Measurements from ENCODE around the gene WIPF1. TPM values are rescaled to one million over a fixed set of nuclear protein-coding genes. Genes with fewer than 3 reads are reported as not detected.

Gene WIPF1
- total and polyA plus RNA-seq, 10 donors, result 74.9 to 265 (median 175) TPM

DNA sequence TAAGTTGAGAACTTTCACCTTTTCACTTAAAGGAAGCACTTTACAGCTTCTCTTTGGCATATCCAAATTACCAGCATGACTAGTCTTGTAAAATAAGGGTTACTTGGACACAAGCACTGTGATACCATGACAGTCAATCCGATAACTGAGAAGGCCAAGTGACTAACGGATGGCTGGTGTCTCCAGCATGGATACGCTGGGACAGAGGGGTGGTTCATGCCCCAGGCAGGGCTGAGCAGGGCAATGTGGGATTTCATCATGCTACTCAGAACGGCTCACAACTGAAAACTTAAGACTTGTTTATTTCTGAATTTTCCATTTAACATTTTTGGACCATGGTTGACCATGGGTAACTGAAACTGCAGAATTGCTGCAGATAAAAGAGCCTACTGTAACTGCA is 67.7 kb downstream of the WIPF1 start:
- no peaks in the 10 kb centered on the region for H3K36me3 ChIP-seq
- H3K4me1 ChIP-seq, result peaks cover 0 to 6% (median 0%) of the 10 kb centered on the region in 6 donors
- intact Hi-C loops (cut with DNase I; ENCODE audit: low total_unique reads), result no loop called here
- H3K9me3 ChIP-seq, result peaks cover 0 to 9% (median 3%) of the 10 kb centered on the region in 8 donors
- H3K27ac ChIP-seq, result no peak overlapping the region
- WGBS, 5 donors, result 83 to 89% (median 89%) methylated on average over 4 of the region's 4 CpGs
- H3K4me3 ChIP-seq, result no peak overlapping the region
- no peaks in the 10 kb centered on the region for H3K27me3 ChIP-seq (replicated peaks in 1 of 7)
- DNase-seq, result no peak
- TF ChIP-seq CTCF (IDR thresholded peaks at IDR 0.05 in 8 of 11, conservative IDR thresholded peaks at IDR 0.05 in 3 of 11), result no peak
- TF ChIP-seq POLR2A (IDR thresholded peaks at IDR 0.05), result no peak
- no peak for TF ChIP-seq POLR2AphosphoS5 (IDR thresholded peaks at IDR 0.05)

DNA sequence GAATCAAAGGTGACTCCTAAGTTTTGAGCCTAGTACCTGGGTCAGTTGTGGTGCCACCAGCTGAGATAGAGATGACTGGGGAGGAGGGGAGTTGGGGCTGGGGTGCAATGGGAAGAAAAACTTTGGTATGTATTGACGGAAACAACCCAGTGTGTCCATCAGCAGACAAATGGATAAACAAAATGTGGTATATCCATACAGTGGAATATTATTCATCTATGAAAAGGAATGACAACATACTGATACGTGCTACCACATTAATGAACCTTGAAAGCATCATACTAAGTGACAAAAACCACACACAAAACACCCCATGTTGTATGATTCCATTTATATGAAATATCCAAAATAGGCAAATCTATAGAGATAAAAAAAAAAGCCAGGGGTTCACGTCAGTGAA is 69.6 kb downstream of the WIPF1 start:
- H3K4me3 ChIP-seq, result no peak overlapping the region
- H3K36me3 ChIP-seq, result no peaks in the 10 kb centered on the region
- intact Hi-C loops (cut with DNase I; ENCODE audit: low total_unique reads), result no loop called here
- TF ChIP-seq CTCF (IDR thresholded peaks at IDR 0.05 in 8 of 11, conservative IDR thresholded peaks at IDR 0.05 in 3 of 11), result no peak
- no peak for TF ChIP-seq POLR2AphosphoS5 (IDR thresholded peaks at IDR 0.05)
- no peak for TF ChIP-seq POLR2A (IDR thresholded peaks at IDR 0.05)
- peaks cover 0 to 23% (median 2%) of the 10 kb centered on the region in 6 donors for H3K4me1 ChIP-seq
- 88 to 96% (median 93%) methylated on average over 3 of the region's 3 CpGs for WGBS, 5 donors
- H3K9me3 ChIP-seq, result peaks cover 0 to 9% (median 3%) of the 10 kb centered on the region in 8 donors
- H3K27me3 ChIP-seq (replicated peaks in 1 of 7), result no peaks in the 10 kb centered on the region
- H3K27ac ChIP-seq, result no peak overlapping the region
- DNase-seq, result no peak

DNA sequence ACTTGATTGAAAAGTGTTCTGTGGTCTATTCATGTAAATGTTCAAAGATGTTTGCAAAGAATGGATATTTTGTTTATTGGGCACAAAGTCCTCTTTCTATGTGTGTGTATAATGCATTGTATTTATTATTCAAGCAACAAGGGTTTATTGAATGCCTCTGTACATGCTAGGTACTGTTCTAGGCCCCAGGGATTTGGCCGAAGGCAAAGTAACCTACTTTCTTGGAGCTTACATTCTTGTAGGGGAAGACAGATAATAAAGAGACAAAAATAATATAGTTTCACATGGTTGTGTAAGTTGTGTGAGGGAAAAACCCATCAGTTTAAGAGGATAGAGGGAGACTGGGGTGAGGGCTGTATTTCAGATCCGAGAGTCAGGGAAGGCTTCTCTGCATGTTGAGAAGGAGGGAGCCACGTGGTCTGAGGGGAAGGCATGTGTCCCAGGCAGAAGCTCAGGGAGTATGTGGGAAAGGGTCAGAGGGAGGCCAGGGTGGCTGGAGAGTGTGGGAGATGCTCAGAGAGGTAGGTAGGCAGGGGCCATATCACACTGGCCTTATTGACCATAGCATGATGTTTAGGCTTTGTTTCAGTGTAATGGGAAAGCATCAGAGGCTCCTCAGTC is 70.4 kb downstream of the WIPF1 start:
- intact Hi-C loops (cut with DNase I; ENCODE audit: low total_unique reads), result no loop called here
- 90 to 97% (median 94%) methylated on average over 3 of the region's 3 CpGs for WGBS, 5 donors
- Histone ChIP-seq H3K9me3 (peaks cover 0 to 9% (median 3%) of the 10 kb centered on the region in 8 donors), H3K4me1 (peaks cover 0 to 31% (median 9%) of the 10 kb centered on the region in 6 donors), H3K27ac (no peak overlapping the region), H3K4me3 (no peak overlapping the region), H3K27me3 (replicated peaks in 1 of 7) (no peaks in the 10 kb centered on the region), H3K36me3 (no peaks in the 10 kb centered on the region)
- TF ChIP-seq POLR2AphosphoS5 (IDR thresholded peaks at IDR 0.05) (no peak), POLR2A (IDR thresholded peaks at IDR 0.05) (no peak), CTCF (IDR thresholded peaks at IDR 0.05 in 8 of 11, conservative IDR thresholded peaks at IDR 0.05 in 3 of 11) (no peak)
- no peak for DNase-seq

- Histone ChIP-seq H3K27me3 (replicated peaks in 1 of 7) (no peaks in the 10 kb centered on the region), H3K36me3 (no peaks in the 10 kb centered on the region), H3K27ac (peak overlapping the region in 6 of 8 donors; percentile 23 to 88 (median 72)), H3K9me3 (peaks cover 0 to 9% (median 3%) of the 10 kb centered on the region in 8 donors), H3K4me3 (peak overlapping the region in 1 of 8 donors; percentile 51), H3K4me1 (peaks cover 0 to 35% (median 10%) of the 10 kb centered on the region in 6 donors)
- TF ChIP-seq POLR2AphosphoS5 (IDR thresholded peaks at IDR 0.05), result peak in 1 of 3 donors; percentile 35
- TF ChIP-seq CTCF (IDR thresholded peaks at IDR 0.05 in 8 of 11, conservative IDR thresholded peaks at IDR 0.05 in 3 of 11), result no peak
- no peak for TF ChIP-seq POLR2A (IDR thresholded peaks at IDR 0.05)
- WGBS, 5 donors, result 44 to 79% (median 65%) methylated on average over 2 of the region's 2 CpGs
- no peak for DNase-seq
- intact Hi-C loops (cut with DNase I; ENCODE audit: low total_unique reads), result no loop called here
Measured at GRCh38 chr2:174524527-174524926, 73.1 kb downstream of the WIPF1 start.
